ENCODE results near the gene SPIRE1. TPM values are rescaled to one million over a fixed set of nuclear protein-coding genes. Genes with fewer than 3 reads are reported as not detected.
A peak's percentile ranks its signal among the peaks of the same experiment; 100 is the strongest.

Gene SPIRE1
- polyA plus RNA-seq, 1 experiment, result 11.6 TPM

DNA sequence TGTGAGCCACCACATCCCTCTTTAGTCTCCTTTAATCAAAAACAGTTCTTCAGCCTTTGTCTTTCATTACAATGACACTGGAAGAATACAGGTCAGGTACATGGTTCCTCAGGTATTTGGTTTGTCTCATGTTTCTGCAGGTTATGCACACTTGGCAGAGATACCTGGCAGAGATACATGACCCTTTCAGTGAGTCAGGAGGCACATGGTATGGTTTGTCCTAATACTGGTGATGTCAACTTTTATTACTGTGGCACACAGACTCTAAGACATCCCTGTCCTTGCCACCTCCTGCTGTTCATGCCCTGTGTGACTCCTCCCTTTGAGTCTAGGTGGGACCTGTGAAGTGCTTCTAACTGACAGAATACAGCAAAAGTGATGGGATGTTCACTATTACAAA lies 58.4 kb downstream of the SPIRE1 start:
- TF ChIP-seq, protein P1, sequence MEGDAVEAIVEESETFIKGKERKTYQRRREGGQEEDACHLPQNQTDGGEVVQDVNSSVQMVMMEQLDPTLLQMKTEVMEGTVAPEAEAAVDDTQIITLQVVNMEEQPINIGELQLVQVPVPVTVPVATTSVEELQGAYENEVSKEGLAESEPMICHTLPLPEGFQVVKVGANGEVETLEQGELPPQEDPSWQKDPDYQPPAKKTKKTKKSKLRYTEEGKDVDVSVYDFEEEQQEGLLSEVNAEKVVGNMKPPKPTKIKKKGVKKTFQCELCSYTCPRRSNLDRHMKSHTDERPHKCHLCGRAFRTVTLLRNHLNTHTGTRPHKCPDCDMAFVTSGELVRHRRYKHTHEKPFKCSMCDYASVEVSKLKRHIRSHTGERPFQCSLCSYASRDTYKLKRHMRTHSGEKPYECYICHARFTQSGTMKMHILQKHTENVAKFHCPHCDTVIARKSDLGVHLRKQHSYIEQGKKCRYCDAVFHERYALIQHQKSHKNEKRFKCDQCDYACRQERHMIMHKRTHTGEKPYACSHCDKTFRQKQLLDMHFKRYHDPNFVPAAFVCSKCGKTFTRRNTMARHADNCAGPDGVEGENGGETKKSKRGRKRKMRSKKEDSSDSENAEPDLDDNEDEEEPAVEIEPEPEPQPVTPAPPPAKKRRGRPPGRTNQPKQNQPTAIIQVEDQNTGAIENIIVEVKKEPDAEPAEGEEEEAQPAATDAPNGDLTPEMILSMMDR (IDR thresholded peaks at IDR 0.05; ENCODE audit: insufficient read depth, low read depth, low read length), result no peak
- ChIA-PET POLR2A (no interaction called here), CTCF (interaction anchor here (0.7 kb wide), 1 partner anchor 208 kb away, joined by 3 read pairs; no protein-coding TSS in a partner anchor)
- no peaks in the 10 kb centered on the region for H3K36me3 ChIP-seq (ENCODE audit: control insufficient read depth, insufficient read depth, low read length)
- DNase-seq (ENCODE audit: low read depth), result no peak
- H3K4me3 ChIP-seq (ENCODE audit: low read depth, low read length), result no peak overlapping the region
- no peaks in the 10 kb centered on the region for H3K27me3 ChIP-seq (ENCODE audit: control insufficient read depth, insufficient read depth, low read length)

DNA sequence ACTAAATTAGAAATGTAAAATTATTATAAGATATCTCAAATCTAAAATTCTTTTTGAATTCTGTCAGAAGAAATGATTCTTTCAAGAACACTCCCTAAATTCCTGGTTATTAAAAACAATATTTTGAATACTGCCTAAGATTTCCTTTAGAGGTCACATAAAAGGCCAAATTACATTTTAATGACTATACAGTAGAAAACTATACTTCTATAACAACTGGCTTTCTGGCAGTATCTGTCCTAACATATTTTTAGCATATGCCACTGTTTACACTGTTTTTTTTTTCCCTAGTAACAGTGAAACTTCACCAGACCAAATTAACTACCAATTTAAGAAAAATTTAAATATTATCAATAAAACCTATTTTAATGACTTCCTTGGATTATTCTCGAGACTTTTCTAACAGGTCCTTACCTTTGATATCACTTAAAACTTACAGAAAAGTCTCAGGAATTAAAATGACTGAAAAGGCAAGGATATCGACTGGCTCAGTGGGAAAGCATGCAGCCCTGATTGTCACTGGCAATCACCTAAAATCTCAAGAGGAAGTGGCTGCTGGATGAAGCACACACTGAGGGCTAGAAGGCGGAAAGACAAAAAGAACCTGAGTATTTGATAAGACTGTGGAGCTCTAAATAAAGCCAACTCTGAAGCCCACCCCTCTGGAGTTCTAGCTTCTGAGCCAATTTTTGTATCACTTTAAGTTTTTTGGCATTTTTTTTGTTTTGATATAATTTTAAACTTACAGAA lies 59.6 kb downstream of the SPIRE1 start:
- DNase-seq (ENCODE audit: low read depth), result no peak
- H3K4me3 ChIP-seq (ENCODE audit: low read depth, low read length), result no peak overlapping the region
- ChIA-PET CTCF (interaction anchor here (0.9 to 1.0 kb wide), 2 partner anchors 11 to 221 kb away, joined by 3 read pairs; partner anchors contain the start of gene AFG3L2), POLR2A (no interaction called here)
- H3K27me3 ChIP-seq (ENCODE audit: control insufficient read depth, insufficient read depth, low read length), result no peaks in the 10 kb centered on the region
- no peaks in the 10 kb centered on the region for H3K36me3 ChIP-seq (ENCODE audit: control insufficient read depth, insufficient read depth, low read length)
- TF ChIP-seq, protein P1 (IDR thresholded peaks at IDR 0.05; ENCODE audit: insufficient read depth, low read depth, low read length), result no peak

DNA sequence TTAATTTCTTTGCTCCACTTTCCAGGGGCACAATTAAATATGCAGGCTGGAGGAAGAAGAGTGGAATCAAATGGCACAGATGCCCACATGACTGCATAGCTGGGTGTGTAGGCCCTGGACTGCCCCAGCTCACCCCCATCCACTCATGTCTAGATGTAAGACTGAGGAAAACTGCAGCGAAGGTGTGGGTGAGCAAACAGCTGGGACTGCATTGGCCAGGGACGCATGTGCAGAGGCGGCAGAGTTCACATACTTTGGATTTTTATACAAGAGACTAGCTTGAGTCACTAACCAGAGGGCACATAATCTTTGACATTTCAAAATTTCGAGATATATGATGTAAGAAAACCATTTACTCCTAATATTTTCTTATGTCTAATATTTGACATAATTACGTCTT lies 60.1 kb downstream of the SPIRE1 start:
- Histone ChIP-seq H3K27me3 (ENCODE audit: control insufficient read depth, insufficient read depth, low read length) (no peaks in the 10 kb centered on the region), H3K4me3 (ENCODE audit: low read depth, low read length) (no peak overlapping the region), H3K36me3 (ENCODE audit: control insufficient read depth, insufficient read depth, low read length) (no peaks in the 10 kb centered on the region)
- ChIA-PET POLR2A (no interaction called here), CTCF (interaction anchor here (0.6 to 1.0 kb wide), 2 partner anchors 24 to 221 kb away, joined by 3 read pairs; partner anchors contain the start of gene AFG3L2)
- TF ChIP-seq, protein P1 (IDR thresholded peaks at IDR 0.05; ENCODE audit: insufficient read depth, low read depth, low read length), result no peak
- peak; percentile 70 for DNase-seq (ENCODE audit: low read depth)

DNA sequence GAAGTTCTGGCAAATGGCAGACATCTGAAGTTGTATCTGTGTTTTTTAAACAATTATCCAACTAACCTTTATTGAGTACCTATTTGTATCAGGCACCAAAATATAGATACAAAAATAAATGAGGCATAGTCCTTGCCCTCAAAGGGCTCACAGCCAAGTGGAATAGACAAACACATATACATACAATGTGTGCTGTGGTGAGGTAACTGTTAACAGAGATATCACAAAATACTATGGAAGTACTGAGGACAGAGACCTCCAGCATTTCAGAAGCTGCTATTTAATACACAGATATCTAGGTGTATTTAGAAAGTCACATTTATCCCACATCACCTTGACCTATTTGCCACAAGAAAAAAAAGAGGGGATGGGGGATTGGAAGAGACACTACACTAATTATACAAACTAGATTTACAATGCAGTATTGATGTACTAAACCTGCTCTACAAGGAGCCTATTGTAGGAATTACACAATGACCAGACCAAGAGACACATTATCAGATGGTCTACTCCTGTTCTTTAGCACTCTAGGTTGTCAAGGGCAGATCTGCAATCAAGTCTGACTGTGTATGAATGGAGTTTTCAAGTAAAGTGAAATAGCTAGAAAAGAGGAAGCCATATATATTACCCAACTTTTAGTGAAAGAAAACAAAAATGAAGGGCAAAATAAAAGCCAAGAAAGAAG lies 62.2 kb downstream of the SPIRE1 start:
- no peak for DNase-seq (ENCODE audit: low read depth)
- TF ChIP-seq, protein P1 (IDR thresholded peaks at IDR 0.05; ENCODE audit: insufficient read depth, low read depth, low read length), result no peak
- no peaks in the 10 kb centered on the region for H3K36me3 ChIP-seq (ENCODE audit: control insufficient read depth, insufficient read depth, low read length)
- no peak overlapping the region for H3K4me3 ChIP-seq (ENCODE audit: low read depth, low read length)
- no peaks in the 10 kb centered on the region for H3K27me3 ChIP-seq (ENCODE audit: control insufficient read depth, insufficient read depth, low read length)
- ChIA-PET CTCF (no interaction called here), POLR2A (no interaction called here)

DNA sequence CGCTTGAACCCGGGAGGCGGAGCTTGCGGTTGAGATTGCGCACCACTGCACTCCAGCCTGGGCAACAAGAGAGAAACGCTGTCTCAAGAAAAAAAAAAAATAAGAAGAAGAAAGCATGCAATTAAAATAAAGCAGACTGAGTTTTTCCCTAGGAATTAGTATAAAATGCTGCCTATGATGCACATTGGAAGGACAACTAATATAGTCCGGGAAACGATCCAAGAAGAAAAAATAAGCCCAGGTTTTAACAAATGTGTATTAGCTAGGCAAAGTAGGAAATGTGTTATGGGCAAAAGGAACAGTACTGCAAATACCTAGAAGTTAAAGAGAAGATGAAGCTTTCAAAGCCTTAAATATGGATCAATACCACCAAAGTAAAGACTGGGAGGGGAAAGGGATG lies 64.0 kb downstream of the SPIRE1 start:
- DNase-seq (ENCODE audit: low read depth), result peak; percentile 17
- ChIA-PET POLR2A (interaction anchor here (0.7 kb wide), 1 partner anchor 471 kb away, joined by 6 read pairs; no protein-coding TSS in a partner anchor), CTCF (interaction anchor here (1.3 kb wide), 1 partner anchor 9 kb away, joined by 3 read pairs; no protein-coding TSS in a partner anchor)
- TF ChIP-seq, protein P1 (IDR thresholded peaks at IDR 0.05; ENCODE audit: insufficient read depth, low read depth, low read length), result no peak
- Histone ChIP-seq H3K27me3 (ENCODE audit: control insufficient read depth, insufficient read depth, low read length) (no peaks in the 10 kb centered on the region), H3K36me3 (ENCODE audit: control insufficient read depth, insufficient read depth, low read length) (no peaks in the 10 kb centered on the region), H3K4me3 (ENCODE audit: low read depth, low read length) (no peak overlapping the region)

Data from BJ (cell line).